Progenitor cell of endocrine pancreas (in vitro differentiated cells): Measurements from ENCODE around the gene XKRX. TPM values are rescaled to one million over a fixed set of nuclear protein-coding genes. Genes with fewer than 3 reads are reported as not detected.

ENCODE experiments used
- DNase-seq: peaks from one replicate; pipeline ENCODE4 v3.0.0; 2021; ENCODE audit warnings: low spot score; ENCODE audit not compliant: unreplicated experiment
- H3K27ac Mint-ChIP-seq: 2 replicates; pipeline ENCODE4 v1.8.0; 2021; ENCODE audit warnings: mild to moderate bottlenecking, moderate library complexity, mixed read lengths
- H3K27me3 Mint-ChIP-seq: 2 replicates; pipeline ENCODE4 v1.8.0; 2021; ENCODE audit warnings: mixed read lengths
- H3K36me3 Mint-ChIP-seq: 2 replicates; pipeline ENCODE4 v1.8.0; 2022; ENCODE audit warnings: mixed read lengths; ENCODE audit not compliant: insufficient read depth
- H3K4me1 Mint-ChIP-seq: 2 replicates; pipeline ENCODE4 v1.8.0; 2021; ENCODE audit warnings: low read depth, mixed read lengths
- H3K4me3 Mint-ChIP-seq: 2 replicates; pipeline ENCODE4 v1.8.0; 2021; ENCODE audit warnings: low read depth, mild to moderate bottlenecking, moderate library complexity, mixed read lengths
- H3K9me3 Mint-ChIP-seq: 2 replicates; pipeline ENCODE4 v1.8.0; 2021; ENCODE audit warnings: low read depth, mixed read lengths
- total RNA-seq: library from RNA; stranded (reverse); gene quantifications from 2 replicates; pipeline ENCODE4 v1.2.1, GENCODE V29; 2021
- TF ChIP-seq, protein P1 (sequence below): fragments of 200-600 bp; sonication (generic); IDR thresholded peaks from one replicate; pipeline ENCODE4 v1.5.0; 2021; ENCODE audit warnings: antibody characterized with exemption, mild to moderate bottlenecking; ENCODE audit not compliant: unreplicated experiment

The XKRX gene
- total RNA-seq, 1 donor from 2014 or later = 0.86 TPM

DNA sequence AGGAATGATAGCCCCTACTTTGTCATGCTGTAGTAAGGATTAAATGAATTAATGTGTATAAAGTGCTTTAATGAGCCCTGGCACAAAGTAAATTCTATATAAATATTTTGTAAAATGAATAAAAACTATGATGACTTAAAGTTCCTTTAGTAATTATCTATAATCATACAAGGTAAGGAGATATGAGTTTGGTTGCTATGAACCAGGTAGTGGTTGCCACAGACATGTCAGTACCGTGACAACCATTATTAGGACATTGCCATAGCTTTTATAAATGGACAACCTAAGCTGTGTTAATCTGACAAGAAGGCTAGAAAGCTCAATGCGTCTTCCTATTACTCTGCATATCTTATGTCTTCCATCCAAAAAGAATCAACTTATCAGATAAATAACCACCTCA lies 40.7 kb upstream of the XKRX start, which contains the start of gene ARL13A:
ARL13A (plus strand) TSS at position 301 of the 400 bp plus-strand sequence. CDS start 3,982 bp downstream, outside the sequence.
- peaks cover 21% of the 10 kb centered on the region for H3K9me3 Mint-ChIP-seq
- H3K27me3 Mint-ChIP-seq = no peaks in the 10 kb centered on the region
- H3K27ac Mint-ChIP-seq = no peak within 1 kb of the TSS
- peaks cover 3% of the 10 kb centered on the region for H3K36me3 Mint-ChIP-seq
- DNase-seq = no peak
- no peaks in the 10 kb centered on the region for H3K4me1 Mint-ChIP-seq
- TF ChIP-seq, protein P1, sequence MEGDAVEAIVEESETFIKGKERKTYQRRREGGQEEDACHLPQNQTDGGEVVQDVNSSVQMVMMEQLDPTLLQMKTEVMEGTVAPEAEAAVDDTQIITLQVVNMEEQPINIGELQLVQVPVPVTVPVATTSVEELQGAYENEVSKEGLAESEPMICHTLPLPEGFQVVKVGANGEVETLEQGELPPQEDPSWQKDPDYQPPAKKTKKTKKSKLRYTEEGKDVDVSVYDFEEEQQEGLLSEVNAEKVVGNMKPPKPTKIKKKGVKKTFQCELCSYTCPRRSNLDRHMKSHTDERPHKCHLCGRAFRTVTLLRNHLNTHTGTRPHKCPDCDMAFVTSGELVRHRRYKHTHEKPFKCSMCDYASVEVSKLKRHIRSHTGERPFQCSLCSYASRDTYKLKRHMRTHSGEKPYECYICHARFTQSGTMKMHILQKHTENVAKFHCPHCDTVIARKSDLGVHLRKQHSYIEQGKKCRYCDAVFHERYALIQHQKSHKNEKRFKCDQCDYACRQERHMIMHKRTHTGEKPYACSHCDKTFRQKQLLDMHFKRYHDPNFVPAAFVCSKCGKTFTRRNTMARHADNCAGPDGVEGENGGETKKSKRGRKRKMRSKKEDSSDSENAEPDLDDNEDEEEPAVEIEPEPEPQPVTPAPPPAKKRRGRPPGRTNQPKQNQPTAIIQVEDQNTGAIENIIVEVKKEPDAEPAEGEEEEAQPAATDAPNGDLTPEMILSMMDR = no peak
- H3K4me3 Mint-ChIP-seq = no peak within 1 kb of the TSS

DNA sequence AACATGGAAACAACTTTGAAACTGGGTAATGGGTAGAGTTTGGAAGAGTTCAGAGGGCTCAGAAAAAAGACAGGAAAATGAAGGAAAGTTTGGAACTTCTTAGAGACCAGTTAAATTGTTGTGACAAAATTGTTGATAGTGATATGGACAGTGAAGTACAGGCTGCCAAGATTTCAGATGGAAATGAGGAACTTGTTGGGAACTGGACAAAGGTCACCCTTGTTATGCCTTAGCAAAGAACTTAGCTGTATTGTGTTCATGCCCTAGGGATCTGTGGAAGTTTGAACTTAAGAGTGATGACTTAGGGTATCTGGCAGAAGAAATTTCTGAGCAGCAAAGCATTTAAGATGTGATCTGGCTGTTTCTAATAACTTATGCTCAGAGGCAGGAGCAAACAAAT lies 35.6 kb upstream of the XKRX start:
- Mint-ChIP-seq H3K27ac (no peak overlapping the region), H3K4me1 (no peaks in the 10 kb centered on the region), H3K36me3 (no peaks in the 10 kb centered on the region), H3K9me3 (peaks cover 14% of the 10 kb centered on the region), H3K27me3 (no peaks in the 10 kb centered on the region), H3K4me3 (no peak overlapping the region)
- TF ChIP-seq, protein P1 = no peak
- DNase-seq = no peak

DNA sequence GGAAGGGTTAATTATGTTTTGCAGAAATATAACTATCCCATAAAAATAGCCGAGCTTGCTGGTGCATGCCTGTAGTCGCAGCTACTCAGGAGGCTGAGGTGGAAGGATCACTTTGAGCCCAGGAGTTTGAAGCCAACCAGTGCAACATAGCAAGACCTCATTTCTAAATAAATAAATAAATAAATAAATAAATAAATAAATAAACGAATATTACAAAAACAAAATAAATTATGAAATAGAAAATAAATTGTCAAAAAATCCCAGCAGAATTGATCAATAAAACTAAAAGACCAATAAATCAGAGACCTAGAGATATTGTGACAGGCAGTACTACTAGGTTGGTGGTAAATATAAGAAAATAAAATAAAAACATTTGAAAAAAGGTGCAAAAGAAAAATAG lies 34.1 kb upstream of the XKRX start:
- Mint-ChIP-seq H3K4me3 (no peak overlapping the region), H3K9me3 (peaks cover 11% of the 10 kb centered on the region), H3K36me3 (no peaks in the 10 kb centered on the region), H3K27me3 (no peaks in the 10 kb centered on the region), H3K27ac (no peak overlapping the region), H3K4me1 (no peaks in the 10 kb centered on the region)
- no peak for DNase-seq
- TF ChIP-seq, protein P1 = no peak

DNA sequence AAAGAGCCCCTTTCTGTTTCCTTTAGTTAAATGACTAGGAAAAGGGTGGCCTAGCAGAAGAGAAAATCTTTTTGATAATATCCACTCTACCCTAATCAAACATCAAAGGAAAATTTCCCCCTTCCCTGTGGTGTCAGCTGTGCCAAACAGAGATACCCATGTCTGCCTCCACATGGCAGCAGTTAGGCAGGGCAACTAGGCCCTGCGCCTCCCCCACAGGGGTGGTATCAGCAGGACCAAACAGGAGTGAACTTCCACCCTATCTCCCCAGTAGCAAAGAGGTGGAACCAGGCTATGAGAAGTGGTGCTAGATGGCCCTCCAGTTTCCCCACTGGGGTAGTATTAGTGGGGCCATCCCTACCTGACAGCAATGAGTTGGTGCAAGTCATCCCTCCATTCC lies 19.8 kb upstream of the XKRX start:
- no peaks in the 10 kb centered on the region for H3K36me3 Mint-ChIP-seq

DNA sequence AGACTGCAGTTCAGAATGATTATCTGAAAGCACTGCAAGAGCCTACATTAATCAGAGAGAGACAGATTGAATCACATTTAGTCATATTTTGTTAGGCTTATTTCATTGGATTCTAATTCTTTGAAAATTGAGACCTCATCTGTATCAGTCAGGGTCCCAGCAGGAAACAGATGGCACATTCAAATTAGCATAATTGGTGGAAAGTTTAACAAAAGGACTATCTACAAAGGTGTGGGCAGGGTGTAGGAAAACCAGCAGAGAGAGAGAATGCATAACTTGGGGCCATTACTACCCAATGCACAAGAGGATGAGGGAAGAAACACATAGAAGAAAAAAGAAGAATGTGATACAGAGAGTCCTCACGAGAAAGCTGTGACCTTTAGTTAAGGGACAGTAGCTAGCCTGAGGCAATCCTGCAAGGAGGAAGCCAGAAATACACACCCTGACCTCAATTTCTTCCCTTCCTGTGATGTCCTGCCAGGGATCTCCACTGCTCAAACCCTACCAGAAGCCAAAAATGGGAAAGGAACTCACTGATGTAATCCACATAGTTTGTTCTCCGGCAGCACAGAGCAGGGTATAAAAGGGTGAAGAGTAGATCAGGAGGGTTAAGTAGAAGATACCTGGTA lies 17.7 kb upstream of the XKRX start:
- DNase-seq = no peak
- Mint-ChIP-seq H3K27ac (no peak overlapping the region), H3K9me3 (peaks cover 21% of the 10 kb centered on the region), H3K4me1 (peaks cover under 1% of the 10 kb centered on the region), H3K36me3 (no peaks in the 10 kb centered on the region), H3K27me3 (no peaks in the 10 kb centered on the region), H3K4me3 (no peak overlapping the region)
- TF ChIP-seq, protein P1 = no peak

More for the DNA sequence above, 19.8 kb upstream of the XKRX start:
- H3K4me3 Mint-ChIP-seq = no peak overlapping the region
- DNase-seq = no peak
- peaks cover 2% of the 10 kb centered on the region for H3K4me1 Mint-ChIP-seq
- TF ChIP-seq, protein P1 = no peak
- H3K27me3 Mint-ChIP-seq = no peaks in the 10 kb centered on the region
- peaks cover 26% of the 10 kb centered on the region for H3K9me3 Mint-ChIP-seq
- H3K27ac Mint-ChIP-seq = no peak overlapping the region
